HG03064 (cell line): Measurements from ENCODE around the gene OR8B4.
"Not testable (repeated sequence)": the region's sequence is repeated elsewhere in the genome, so short reads cannot be mapped to it uniquely, and the experiment has no call there.

Experiments used
- ATAC-seq: cut with Tn5 transposase; IDR thresholded peaks from one replicate; pipeline ENCODE4 v1.9.1; 2021; ENCODE audit warnings: low read depth; ENCODE audit not compliant: unreplicated experiment

OR8B4 gene

GRCh38 chr11:124415356-124415923 is 9.2 kb downstream of the OR8B4 start:
- no peak for ATAC-seq

GRCh38 chr11:124409906-124410305 is 14.8 kb downstream of the OR8B4 start:
- no peak for ATAC-seq

- ATAC-seq = no peak
Measured at GRCh38 chr11:124405581-124405980, 19.1 kb downstream of the OR8B4 start.

GRCh38 chr11:124403186-124403585 is 21.5 kb downstream of the OR8B4 start:
- ATAC-seq = not testable (repeated sequence)

GRCh38 chr11:124402326-124402922 is 22.2 kb downstream of the OR8B4 start:
- peak; percentile 84 for ATAC-seq

GRCh38 chr11:124398924-124399323 is 25.7 kb downstream of the OR8B4 start, which contains the start of gene OR8B3:
TSS of gene OR8B3 (minus strand) at chr11:124399024. CDS start at chr11:124397351, 1,673 bp downstream.
- ATAC-seq = no peak

GRCh38 chr11:124396847-124397246 is 27.8 kb downstream of the OR8B4 start:
- ATAC-seq = not testable (repeated sequence)

- no peak for ATAC-seq
Measured at GRCh38 chr11:124394408-124394807, 30.3 kb downstream of the OR8B4 start.

- no peak for ATAC-seq
Measured at GRCh38 chr11:124384399-124384798, 40.3 kb downstream of the OR8B4 start, which contains the start of gene OR8B2. TSS of gene OR8B2 (minus strand) at chr11:124384499. CDS start at chr11:124383343, 1,156 bp downstream.

- not testable (repeated sequence) for ATAC-seq
Measured at GRCh38 chr11:124382857-124383256, 41.8 kb downstream of the OR8B4 start.

GRCh38 chr11:124380585-124380984 is 44.1 kb downstream of the OR8B4 start:
- ATAC-seq = no peak

GRCh38 chr11:124376280-124376679 is 48.4 kb downstream of the OR8B4 start:
- ATAC-seq = no peak
